Measurements from ENCODE around the gene RXFP1. TPM values are rescaled to one million over a fixed set of nuclear protein-coding genes. Genes with fewer than 3 reads are reported as not detected.

The RXFP1 gene
- total and polyA plus RNA-seq, 8 donors, result 0.06 to 0.47 (median 0.23) TPM

DNA sequence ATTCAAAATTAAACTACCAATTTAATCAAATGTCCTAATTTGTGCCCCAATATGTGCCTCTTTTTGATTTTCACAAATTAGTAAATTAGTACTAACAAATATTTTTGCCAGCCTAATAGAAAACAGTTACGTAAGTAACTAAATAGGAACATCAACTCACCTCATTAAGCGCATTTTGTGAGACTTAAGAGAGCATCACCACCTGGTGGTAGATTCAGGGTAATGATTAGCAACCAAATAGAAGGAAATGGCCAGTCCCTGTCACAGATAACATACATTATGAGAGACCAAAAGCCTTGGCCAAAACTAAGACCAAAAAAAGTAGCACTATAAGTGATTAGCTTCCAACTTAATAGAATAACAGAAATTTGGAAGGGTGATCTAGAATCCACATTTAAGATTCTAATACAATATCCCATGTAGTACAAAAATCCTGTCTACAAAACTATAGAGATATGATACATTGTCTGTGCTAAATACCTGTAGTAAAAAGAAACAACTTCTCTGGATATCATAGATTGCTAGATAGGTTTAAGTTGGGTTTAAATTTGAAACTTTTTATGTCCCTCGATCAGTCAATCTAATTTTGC is 103.3 kb downstream of the RXFP1 start:
- 22 to 32% methylated on average over 3 of the region's 3 CpGs for WGBS, 2 donors
- DNase-seq (peak in 1 of 6 donors; percentile 18), ATAC-seq (peak; percentile 69 to 91 (median 90)), FAIRE-seq (peak; percentile 73)
- Histone ChIP-seq H3K4me1 (no peaks in the 10 kb centered on the region), H3K9me3 (no peaks in the 10 kb centered on the region), H3K27ac (no peak overlapping the region), H3K27me3 (no peaks in the 10 kb centered on the region), H3K4me3 (no peak overlapping the region), H3K36me3 (no peaks in the 10 kb centered on the region)
- TF ChIP-seq CTCF (IDR thresholded peaks at IDR 0.05), result peak; percentile 36 to 62 (median 46)
- intact Hi-C loops (cut with DNase I), result loop anchor here in 1 of 3 donors (10.0 kb wide), 1 partner anchor 370 kb away; no protein-coding TSS in a partner anchor

- ATAC-seq, result no peak
- Histone ChIP-seq H3K27ac (no peak overlapping the region), H3K27me3 (no peaks in the 10 kb centered on the region), H3K9me3 (no peaks in the 10 kb centered on the region), H3K4me1 (no peaks in the 10 kb centered on the region), H3K36me3 (no peaks in the 10 kb centered on the region), H3K4me3 (no peak overlapping the region)
- no peak for FAIRE-seq
- no peak for DNase-seq
- TF ChIP-seq CTCF (IDR thresholded peaks at IDR 0.05), result no peak
- intact Hi-C loops (cut with DNase I), result loop anchor here in 1 of 3 donors (10.0 kb wide), 1 partner anchor 371 kb away; no protein-coding TSS in a partner anchor
- WGBS, 2 donors, result 78 to 79% methylated on average over 2 of the region's 2 CpGs
Measured at GRCh38 chr4:158625544-158625943, 103.9 kb downstream of the RXFP1 start.

- 17 to 19% methylated on average over 1 of the region's 1 CpG for WGBS, 2 donors
Measured at GRCh38 chr4:158630893-158631292, 109.2 kb downstream of the RXFP1 start.

DNA sequence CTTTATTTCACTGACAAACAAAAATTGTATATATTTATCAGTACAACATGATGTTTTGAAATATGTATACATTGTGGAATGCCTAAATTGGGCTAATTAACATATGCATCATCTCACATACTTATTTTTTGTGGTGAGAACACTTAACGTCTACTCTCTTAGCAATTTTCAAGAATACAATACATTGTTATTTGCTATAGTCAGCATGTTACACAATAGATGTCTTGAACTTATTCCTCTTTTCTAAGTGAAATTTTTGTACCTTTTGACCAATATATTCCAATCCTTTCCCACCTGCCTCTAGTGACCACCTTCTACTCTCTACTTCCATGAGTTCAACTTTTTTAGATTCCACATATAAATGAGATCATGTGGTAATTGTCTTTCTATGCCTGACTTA is 114.9 kb downstream of the RXFP1 start:
- no peak for TF ChIP-seq CTCF (IDR thresholded peaks at IDR 0.05)
- intact Hi-C loops (cut with DNase I), result no loop called here
- H3K27ac ChIP-seq, result no peak overlapping the region
- DNase-seq (no peak), ATAC-seq (no peak), FAIRE-seq (no peak)
- H3K27me3 ChIP-seq, result no peaks in the 10 kb centered on the region
- H3K4me1 ChIP-seq, result no peaks in the 10 kb centered on the region
- H3K9me3 ChIP-seq, result no peaks in the 10 kb centered on the region
- H3K4me3 ChIP-seq, result no peak overlapping the region
- no peaks in the 10 kb centered on the region for H3K36me3 ChIP-seq
- WGBS, 2 donors, result 75 to 86% methylated on average over 1 of the region's 1 CpG

More at GRCh38 chr4:158630893-158631292, 109.2 kb downstream of the RXFP1 start:
- Histone ChIP-seq H3K36me3 (no peaks in the 10 kb centered on the region), H3K9me3 (no peaks in the 10 kb centered on the region), H3K4me1 (no peaks in the 10 kb centered on the region), H3K4me3 (no peak overlapping the region), H3K27me3 (no peaks in the 10 kb centered on the region), H3K27ac (no peak overlapping the region)
- TF ChIP-seq CTCF (IDR thresholded peaks at IDR 0.05), result no peak
- FAIRE-seq (no peak), ATAC-seq (no peak), DNase-seq (no peak)
- intact Hi-C loops (cut with DNase I), result no loop called here

DNA sequence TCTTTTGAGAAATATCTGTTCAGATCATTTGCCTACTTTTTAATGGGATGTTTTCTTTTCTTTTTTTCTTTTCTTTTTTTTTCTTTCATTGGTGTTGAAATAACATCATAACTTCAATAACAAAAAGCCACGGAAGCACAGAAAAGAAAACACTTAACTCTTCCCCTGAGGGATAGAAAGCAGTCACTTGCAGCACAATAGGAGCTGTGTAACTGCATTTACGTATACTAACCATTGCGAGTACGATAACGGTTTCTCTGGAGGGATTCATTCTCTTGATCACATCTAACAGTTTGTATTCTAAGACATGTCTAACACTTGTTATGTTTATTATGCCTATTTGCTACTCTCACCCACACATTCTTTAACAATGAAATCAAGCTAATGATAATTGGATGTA is 122.7 kb downstream of the RXFP1 start:
- FAIRE-seq (no peak), DNase-seq (no peak), ATAC-seq (no peak)
- TF ChIP-seq CTCF (IDR thresholded peaks at IDR 0.05), result no peak
- WGBS, 2 donors, result 86 to 89% methylated on average over 5 of the region's 5 CpGs
- Histone ChIP-seq H3K4me3 (no peak overlapping the region), H3K36me3 (no peaks in the 10 kb centered on the region), H3K9me3 (no peaks in the 10 kb centered on the region), H3K4me1 (no peaks in the 10 kb centered on the region), H3K27ac (no peak overlapping the region), H3K27me3 (no peaks in the 10 kb centered on the region)
- intact Hi-C loops (cut with DNase I), result no loop called here

All from pancreas (tissue), 10 donors.